IPS DF 4.7 (cell line): ENCODE measurements around the gene PXN.

ENCODE experiments used
- DNase-seq: peaks from one replicate; pipeline ENCODE4 v3.0.0-alpha.2; 2013; ENCODE audit warnings: low spot score; ENCODE audit errors: extremely low read depth

The PXN gene

DNA sequence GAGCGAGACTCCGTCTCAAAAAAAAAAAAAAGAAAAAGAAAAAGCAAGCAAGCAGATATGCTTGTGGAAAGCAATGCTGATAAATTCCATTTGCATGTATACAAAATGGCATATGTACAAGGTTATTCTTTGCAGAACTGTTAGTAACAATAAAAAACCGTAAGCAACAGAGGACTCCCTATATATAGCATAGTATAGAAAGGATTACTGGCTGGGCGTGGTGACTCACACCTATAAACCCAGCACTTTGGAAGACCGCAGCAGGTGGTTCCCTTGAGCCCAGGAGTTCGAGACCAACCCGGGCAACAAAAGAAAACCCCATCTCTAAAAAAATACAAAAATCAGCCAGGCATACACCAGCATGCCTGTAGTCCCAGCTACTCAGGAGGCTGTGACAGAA lies 84.6 kb downstream of the PXN start:
- no peak for DNase-seq

DNA sequence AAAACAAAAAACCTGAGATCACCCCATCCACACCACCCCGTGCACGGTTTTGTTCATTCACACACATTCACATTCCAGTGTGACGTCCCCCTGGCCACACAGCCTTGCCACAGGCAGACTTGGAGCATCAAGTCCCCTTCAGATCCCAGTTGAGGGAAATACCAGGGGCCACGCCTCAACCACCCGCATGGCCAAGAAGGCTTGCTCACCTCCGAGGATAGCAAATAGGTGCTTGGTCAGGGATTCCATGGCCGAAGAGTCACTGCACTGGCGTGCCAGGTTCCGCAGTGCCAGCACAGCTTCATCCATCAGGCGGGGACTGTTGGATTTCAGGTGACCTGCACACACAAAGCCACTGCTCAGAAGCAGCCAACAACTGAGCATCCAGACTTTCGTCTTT lies 90.0 kb downstream of the PXN start:
- no peak for DNase-seq

DNA sequence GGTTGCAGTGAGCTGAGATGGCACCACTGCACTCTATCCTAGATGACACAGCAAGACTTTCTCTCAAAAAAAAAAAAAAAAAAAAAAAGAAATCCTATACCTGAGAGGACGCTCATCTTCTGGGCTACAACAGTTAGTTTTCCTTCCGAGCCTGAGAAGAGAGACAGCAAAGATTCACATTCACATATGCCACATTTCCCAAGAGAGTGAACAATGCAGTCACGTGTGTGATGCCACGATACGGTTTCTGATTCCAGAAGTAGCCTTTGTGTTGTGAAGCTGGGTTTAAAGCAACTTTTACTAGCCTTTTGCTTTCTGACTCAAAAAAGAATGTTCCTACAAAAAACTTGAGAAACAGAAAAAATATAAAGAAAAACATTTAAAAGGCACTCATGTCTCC lies 90.5 kb downstream of the PXN start:
- no peak for DNase-seq

DNA sequence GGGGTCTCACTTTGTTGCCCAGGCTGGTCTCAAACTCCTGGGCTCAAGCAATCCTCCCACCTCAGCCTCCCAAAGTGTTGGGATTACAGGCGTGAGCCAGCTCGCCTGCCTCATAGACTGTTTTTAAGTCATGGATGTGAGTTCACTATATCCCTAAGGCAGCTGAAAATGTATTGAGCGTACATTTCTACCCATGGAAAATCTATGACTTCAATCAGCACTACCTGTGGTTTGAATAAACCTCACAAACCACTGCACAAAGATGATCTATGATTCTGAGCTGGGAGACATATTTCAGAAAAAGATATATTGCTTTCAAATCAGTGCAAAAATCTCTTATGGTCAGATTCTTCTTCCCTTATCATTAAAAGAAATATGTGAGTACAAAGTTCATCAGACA lies 93.5 kb downstream of the PXN start:
- no peak for DNase-seq

DNA sequence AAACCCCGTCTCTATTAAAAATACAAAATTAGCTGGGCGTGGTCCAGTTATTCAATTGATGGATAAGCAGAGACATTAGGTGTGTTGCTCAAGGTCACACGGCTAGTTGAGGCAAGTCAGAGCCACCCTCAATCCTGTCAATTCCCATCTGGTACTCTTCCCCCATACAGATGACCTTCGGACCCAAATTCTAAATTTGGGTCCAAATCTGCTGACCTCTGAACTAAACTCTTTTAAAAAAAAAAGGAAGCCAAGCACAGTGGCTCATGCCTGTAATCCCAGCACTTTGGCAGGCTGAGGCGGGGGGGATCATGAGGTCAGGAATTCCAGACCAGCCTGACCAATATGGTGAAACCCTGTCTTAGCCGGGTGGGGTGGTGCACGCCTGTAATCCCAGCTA lies 94.9 kb downstream of the PXN start:
- DNase-seq = no peak

DNA sequence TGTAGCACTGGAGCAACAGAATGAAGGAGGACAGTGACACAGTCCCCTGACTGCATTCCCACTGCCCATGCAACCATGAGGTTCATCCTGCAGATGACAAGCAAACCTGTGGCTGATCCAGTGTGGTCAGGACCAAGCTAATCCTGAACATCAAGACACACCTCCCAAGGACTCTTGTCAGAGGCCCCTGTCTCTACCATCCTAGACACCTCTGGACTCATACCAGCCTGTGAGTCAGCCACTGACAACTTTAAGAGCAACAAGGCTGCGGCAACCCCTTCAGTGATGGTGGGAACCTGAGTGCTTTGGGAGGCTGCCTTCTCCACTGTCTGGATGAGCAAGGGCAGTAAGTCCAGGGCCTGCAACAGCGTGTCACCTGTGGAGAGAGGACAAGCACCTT lies 95.6 kb downstream of the PXN start:
- DNase-seq = no peak

DNA sequence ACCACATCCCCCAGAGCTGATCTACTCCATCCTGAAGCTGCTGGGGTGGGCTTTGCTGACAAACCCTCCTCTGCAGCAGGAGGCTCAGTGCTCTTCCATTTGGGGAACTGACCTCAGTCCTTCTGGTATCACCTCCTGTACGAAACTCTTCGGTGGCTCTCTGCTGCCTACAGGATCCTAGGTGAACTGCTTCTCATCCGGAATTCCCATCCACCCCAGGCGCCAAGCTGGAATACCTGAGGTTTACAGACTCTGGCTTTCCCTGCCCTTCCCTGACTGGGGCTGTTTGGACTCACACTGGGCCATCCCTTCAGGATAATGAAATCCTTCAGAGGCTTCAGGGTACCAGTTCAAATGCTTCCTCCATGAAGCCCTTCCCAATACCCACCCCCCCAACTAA lies 97.2 kb downstream of the PXN start:
- DNase-seq = no peak

DNA sequence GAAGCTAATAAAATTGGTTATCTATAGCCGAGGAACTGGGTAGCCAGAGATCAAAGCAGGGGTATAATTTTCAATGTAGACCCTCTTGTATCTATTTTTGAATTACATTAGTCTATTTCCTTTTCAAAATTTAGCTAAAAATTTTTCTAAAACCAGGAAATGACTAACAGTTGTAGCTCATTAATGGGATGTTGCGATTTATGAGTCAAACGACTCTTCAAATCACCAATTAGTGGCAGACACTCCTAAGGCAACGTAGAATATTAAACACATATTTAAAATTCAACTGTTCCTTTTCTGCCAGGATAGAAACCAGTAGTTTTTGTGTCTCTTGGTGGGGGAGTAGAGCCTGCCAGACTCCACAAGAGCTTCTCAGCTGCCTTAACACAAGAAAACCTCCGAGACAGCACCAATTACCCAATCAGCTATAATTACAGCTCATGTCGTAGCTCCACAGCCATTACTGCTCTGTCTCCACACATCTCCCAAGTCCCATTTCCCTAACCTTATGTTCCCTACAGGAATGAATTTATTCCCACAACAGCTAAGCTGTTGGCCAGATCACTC lies 97.9 kb downstream of the PXN start:
- DNase-seq = no peak

DNA sequence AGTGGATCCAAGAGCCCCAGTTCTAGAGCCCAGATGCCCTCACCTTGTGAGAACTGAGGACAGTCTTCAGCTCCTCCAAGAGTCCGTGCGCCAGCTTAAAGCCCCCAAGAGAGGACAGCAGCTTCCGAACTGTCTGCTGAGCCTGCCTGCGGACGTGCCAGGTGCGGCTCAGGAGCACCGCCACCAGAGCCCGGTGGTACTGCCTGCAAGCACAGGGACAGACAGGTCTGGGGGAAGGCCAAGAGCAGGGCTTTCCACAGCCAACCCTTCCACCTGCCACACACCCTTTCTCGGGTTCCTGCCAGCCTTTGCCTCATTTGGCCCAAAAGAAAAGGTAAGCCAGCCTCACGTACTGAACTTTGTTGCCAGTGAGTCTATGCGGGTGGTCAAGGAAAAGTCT lies 101.2 kb downstream of the PXN start:
- DNase-seq = no peak

DNA sequence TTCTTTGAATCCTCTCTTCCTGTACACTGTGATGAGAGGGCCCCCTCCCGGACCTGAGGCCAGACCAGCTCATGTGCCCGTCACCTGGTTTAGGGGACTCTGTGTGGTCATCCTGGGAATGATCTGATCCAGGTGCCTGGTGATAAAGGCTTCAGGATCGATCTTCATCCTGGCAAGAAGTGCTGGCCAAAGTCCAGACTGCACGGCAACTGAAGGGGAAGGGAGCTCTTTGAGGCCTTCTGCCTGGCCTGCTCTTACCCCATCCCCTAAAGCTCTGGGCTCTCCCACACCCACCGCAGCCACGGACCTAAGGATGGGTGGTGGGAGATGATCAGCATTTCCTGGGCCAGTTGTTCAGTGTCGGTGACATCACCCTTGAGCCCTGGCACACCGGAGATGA lies 102.8 kb downstream of the PXN start:
- no peak for DNase-seq

DNA sequence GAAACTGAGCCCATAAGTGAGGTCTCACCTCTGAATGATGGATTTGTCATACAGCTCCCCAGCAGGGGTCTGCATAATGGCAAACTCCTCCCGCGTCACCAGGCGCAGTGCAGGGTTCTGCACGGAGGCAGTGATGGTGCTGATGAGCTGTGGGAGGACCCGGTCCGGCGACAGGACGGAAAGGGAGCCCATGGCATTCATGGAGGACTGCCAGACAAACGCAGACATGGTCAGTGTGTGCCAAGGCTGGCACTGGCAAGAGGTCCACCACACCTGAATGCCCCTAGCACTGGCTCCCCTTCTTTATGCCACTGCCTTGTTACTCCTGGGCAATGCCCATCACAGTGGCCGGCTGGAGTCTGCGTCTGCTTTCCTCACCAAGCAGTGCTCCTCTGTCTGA lies 103.7 kb downstream of the PXN start:
- no peak for DNase-seq
